CD4-positive, alpha-beta T cell treated with Interleukin-12 subunit alpha and Interleukin-12 subunit beta, for 1 hour (primary cell): ENCODE data around the gene CNOT9.

Experiments used
- DNase-seq: peaks from one replicate; pipeline ENCODE4 v3.0.0-alpha.2; 2020

Gene CNOT9

GRCh38 chr2:218578272-218578877 is 9.7 kb downstream of the CNOT9 start:
- no peak for DNase-seq

GRCh38 chr2:218582076-218582475 is 13.4 kb downstream of the CNOT9 start:
- DNase-seq = no peak

GRCh38 chr2:218583983-218584850 is 15.6 kb downstream of the CNOT9 start:
- DNase-seq = no peak

- DNase-seq = no peak
Observed at GRCh38 chr2:218585541-218585940, 16.9 kb downstream of the CNOT9 start.

- DNase-seq = no peak
Observed at GRCh38 chr2:218605432-218605831, 36.8 kb downstream of the CNOT9 start.

- no peak for DNase-seq
Observed at GRCh38 chr2:218607436-218608115, 38.9 kb downstream of the CNOT9 start, which contains the start of gene PLCD4. PLCD4 (plus strand) TSS chr2:218607899; CDS start chr2:218615740, 7,841 bp downstream.

- DNase-seq = no peak
Observed at GRCh38 chr2:218615868-218616315, 47.3 kb downstream of the CNOT9 start.

GRCh38 chr2:218618102-218618860 is 49.6 kb downstream of the CNOT9 start:
- DNase-seq = no peak

GRCh38 chr2:218621007-218621406 is 52.4 kb downstream of the CNOT9 start:
- DNase-seq = no peak

- DNase-seq = no peak
Observed at GRCh38 chr2:218622606-218623365, 54.1 kb downstream of the CNOT9 start.

- DNase-seq = no peak
Observed at GRCh38 chr2:218623366-218623705, 54.7 kb downstream of the CNOT9 start.

GRCh38 chr2:218626369-218626768 is 57.7 kb downstream of the CNOT9 start:
- DNase-seq = no peak

- no peak for DNase-seq
Observed at GRCh38 chr2:218627939-218628338, 59.3 kb downstream of the CNOT9 start.

- DNase-seq = no peak
Observed at GRCh38 chr2:218631837-218632236, 63.2 kb downstream of the CNOT9 start.

GRCh38 chr2:218635719-218636118 is 67.1 kb downstream of the CNOT9 start:
- no peak for DNase-seq

- no peak for DNase-seq
Observed at GRCh38 chr2:218638372-218638771, 69.7 kb downstream of the CNOT9 start.

GRCh38 chr2:218642121-218642656 is 73.5 kb downstream of the CNOT9 start:
- no peak for DNase-seq

GRCh38 chr2:218642786-218643185 is 74.1 kb downstream of the CNOT9 start:
- no peak for DNase-seq

GRCh38 chr2:218643751-218644310 is 75.2 kb downstream of the CNOT9 start:
- DNase-seq = no peak

GRCh38 chr2:218644721-218645120 is 76.1 kb downstream of the CNOT9 start:
- DNase-seq = no peak

GRCh38 chr2:218645126-218645525 is 76.5 kb downstream of the CNOT9 start:
- DNase-seq = no peak
